ENCODE measurements around the gene ADGB.

Gene ADGB

DNA sequence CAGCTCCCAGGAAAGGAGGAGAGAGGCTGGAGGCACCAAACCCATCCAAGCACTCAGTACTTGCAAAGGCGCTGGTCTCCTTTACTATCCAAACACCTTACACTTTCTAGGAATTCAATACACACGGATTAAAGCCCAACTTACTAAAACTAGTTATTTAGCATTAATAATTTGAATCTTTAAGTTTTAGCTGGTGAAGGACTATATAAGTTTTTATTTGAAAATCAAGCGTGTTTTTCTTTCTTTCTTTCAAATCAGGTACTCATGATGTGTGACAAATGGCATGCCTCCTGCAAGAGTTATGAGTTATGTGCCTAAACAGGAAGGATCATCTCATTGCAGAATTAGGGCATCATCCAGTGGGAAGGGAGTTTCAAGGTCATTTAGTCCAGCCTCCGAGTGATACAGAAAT, 263.7 kb downstream of the ADGB start:
- DNase-seq (ENCODE audit: low spot score), result no peak

DNA sequence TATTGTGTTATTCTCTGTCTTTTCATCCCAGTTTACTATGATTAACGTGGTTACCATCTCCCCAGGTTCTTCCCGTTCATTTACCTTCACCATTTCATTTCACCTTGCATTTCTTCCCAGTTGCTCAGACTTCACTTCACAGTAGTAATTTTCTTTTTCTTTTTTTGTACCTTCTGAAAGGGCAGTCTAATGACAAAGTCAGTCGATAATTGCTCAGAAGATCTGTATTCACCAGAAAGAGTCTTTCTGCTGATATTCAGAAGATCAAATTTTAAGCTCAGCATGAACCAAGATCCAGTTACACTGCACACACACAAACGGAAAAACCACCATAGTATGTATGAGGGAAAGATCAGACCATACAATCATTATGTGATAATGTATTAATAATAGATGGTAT, 265.5 kb downstream of the ADGB start:
- no peak for DNase-seq (ENCODE audit: low spot score)

DNA sequence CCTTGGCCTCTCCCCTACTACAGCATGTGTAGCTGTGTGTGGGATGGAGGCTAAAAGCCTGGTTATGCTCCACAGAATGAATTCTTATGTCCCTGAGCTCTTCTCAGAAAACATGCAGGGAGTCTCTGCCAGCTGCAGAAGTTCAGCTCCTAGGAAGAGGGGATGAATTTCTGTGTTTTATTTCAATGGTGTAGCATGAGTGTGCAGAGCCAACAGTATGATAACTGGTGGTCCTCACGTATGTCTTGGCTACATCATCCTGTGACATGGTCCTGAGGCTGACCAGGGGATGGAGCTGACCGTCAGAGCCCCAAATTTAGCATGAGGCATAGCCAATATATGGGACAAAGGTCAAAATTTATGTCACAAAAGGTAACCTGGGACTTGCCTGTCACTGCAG, 266.1 kb downstream of the ADGB start:
- DNase-seq (ENCODE audit: low spot score), result no peak
